GM15510 (cell line): ENCODE data around the gene ARF1.

Experiments used
- POLR2A ChIP-seq: IDR thresholded peaks from 3 replicates; pipeline ENCODE4 v1.6.1; 2011; ENCODE audit warnings: borderline replicate concordance; ENCODE audit not compliant: insufficient read length; ENCODE audit errors: extremely low read depth

The ARF1 gene

DNA sequence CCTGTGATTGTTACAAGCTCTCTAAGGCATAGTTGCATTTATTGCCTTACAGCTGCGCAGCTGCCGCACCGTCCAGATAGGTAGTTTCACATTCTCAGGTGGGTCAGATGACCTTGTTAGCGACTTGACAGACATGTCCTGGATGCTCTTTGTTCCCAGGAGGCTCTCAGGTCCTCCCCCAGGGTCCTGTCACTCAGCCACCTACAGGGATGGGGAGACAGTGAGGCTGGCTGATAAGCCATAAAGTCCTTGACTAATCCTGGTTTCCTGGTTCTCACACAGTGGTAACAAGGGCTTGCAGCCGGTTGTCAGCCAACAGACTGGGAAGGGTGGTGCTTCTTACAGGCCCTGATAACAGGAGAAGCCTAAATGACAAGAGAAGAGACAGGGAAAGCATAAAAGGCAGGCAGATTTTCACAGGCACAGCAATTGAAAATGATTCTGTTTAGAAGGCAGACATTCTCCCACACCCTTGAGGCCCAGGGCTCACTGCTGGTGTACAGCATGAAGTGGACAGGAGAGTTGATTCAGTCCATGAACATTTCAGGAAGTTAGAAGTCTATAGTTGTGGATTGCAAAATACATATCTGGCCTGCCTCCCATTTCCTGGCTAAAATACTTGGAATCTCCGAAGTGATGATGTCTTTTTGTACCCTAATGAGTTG is 2.9 kb downstream of the ARF1 start:
- no peak for TF ChIP-seq POLR2A

DNA sequence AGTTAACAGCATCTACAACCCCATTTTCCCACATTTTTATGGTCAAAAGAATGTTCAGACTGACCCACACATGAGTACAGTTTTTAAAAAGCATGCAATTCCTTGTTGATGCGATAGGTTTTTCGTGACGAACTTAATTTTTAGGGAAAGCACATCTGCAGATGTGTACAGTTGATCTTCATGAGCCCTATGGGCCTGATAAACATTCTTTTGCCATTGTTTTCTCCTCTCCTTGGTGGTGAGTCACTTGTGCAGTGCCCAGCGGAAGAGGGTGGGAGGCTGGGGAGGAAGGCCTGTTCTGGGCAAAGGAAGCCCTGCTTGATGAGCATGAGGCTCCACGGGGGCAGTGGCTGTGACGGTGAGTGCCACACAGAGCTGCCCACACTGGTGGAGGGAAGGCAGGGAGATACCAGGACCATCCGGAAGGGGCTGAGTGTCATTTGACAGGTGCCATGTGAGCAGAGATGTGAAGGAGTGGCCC is 5.3 kb downstream of the ARF1 start:
- TF ChIP-seq POLR2A: no peak

DNA sequence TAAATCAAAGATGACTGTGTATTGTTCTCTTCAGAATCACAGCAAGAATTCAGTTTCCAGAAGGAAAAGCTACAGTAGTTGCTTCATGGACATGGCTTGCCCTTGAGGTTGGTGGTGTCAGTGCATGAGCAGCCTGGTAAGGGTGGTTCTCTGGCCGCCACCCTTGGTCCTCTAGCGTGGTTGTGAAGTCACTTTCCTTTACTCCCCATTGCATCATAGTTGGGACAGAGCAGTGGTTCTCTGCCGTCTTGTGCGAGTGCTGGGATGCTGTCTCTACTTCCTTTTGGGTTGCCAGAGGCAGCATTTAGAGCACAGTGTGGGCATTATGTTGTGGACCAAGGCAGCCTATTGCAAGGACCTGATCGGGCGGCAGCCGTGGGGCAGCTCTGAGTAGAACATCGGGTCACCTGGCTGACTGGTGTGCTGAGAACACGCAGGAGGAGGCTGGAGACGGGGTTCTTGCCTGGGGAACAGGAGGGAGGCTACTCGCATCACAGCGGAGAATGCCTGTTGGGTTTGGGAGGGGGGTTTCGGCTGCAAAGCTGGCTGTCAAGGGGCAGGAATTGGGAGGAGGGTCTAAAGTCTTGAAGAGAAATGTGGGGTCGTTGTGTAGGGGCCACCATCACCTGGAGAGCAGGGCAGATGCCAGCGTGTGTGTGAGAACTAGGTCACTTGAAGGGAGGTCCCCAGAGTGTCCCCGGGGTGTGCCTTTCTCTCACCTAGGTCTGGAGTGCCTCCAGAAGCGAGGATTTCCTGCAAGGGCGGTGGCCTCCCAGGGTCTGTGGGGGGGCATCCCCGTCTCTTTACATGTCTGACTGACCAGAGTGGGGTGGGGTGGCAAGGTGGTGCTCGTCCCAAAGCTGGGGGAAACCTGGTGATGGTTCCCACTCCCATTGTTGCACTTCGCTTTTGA is 6.3 kb downstream of the ARF1 start:
- no peak for TF ChIP-seq POLR2A

GRCh38 chr1:228089519-228090380 is 7.2 kb downstream of the ARF1 start:
- no peak for TF ChIP-seq POLR2A

DNA sequence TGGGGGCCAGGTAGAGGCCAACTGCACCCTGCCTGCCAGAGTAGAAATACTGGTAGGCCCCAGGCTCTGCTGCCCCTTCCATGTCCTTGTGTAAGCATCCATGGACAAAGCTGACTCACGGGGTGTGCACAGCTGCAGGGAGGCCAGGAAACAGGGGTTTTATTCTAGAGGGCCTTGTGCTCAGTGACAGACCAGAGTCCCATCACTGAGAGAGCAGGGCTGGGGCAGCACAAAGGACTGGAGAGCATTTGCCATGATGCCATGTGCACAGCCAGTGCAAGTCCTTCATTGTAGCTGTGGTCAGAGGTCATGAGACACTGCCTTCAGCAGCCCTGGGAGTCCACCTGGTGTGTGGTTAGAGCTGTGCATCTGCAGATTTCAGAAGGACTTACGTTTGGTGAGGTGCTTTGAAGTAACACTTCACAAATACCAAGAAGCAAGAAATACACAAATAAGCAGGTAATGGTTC is 8.1 kb downstream of the ARF1 start:
- no peak for TF ChIP-seq POLR2A

DNA sequence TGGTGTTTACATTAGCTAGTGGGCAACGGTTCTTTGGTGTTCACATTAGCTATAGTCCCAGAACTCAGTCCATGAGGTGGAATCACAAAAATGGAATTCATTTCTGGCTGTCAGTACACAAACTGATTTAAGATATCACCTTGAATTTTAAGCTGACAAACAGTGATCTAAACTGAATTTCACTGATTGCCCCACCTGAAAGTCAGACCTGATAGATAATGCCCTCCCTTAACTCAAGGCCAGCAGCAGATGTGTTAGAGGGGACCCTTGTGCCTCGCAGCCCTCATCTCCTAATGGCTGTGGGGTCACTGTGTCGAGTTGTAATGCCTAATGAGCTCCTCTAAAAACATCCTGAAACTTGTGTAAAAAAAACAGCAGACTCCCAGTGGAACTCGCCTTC is 8.6 kb downstream of the ARF1 start:
- no peak for TF ChIP-seq POLR2A

DNA sequence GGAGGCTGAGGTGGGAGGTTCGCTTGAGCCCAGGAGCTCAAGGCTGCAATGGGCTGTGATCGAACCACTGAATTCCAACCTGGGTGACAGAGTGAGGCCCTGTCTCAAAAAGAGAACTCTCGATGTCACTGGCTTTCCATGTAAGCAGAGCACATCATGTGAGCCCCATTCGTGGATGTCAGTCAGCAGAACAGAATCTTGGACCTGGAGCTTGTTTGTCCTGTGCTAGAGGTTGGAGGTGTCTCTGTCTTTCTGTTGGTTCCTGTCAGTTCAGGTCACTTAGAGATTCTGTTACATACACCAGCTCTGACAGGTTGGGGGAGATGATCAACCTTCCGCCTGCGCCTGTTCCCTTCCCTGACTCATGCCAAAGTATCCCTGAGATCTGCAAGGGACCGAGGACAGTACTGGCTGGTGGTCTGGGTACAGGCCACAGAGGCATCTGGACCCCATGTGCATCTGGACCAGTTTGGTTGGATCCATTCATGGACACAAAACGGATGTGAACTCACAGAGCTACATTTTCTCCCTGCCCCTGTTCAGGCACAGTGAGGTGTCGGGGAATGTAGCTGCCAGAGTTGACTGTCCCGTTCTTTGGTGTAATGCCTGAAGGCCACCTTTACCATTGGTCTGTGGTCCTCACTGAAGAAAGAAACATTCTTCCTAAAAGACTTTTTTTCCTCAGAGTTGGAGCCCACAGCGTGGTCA is 10.0 kb downstream of the ARF1 start:
- TF ChIP-seq POLR2A: no peak

DNA sequence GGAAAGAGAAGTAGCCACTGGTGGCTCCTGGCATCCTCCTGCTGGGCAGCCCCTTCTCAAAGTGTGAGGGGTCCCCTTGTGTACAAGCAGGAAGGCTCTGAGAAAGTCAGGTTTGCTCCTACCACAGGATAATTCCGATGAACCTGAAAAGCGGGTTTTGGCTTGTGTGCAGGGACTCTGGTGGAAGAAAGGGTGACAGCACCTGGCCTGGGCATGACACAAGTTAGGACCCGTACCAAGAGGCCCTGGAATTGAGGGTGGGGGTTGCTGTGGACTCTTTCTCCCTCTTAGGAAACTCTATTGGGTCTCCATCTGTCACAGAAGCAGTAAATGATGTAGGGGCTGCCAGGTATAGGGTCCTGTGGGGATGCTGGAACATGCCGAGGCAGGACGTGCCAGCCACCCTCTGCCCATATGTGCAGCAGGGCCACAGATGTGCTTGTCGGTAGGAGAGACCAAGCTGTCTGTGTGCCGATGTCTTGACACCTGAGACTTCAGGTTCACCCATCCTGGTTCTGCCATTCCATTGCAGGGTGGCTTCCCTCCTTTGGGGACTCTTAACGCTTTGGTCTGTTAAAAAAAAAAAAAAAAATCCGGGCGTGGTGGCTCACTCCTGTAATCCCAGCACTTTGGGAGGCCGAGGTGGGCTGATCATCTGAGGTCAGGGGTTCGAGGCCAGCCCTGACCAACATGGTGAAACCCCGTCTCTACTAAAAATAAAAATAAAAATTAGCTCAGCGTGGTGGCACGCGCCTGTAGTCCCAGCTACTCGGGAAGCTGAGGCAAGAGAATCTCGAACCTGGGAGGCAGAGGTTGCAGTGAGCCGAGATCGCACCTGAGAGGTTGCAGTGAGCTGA is 10.8 kb downstream of the ARF1 start:
- TF ChIP-seq POLR2A: no peak

DNA sequence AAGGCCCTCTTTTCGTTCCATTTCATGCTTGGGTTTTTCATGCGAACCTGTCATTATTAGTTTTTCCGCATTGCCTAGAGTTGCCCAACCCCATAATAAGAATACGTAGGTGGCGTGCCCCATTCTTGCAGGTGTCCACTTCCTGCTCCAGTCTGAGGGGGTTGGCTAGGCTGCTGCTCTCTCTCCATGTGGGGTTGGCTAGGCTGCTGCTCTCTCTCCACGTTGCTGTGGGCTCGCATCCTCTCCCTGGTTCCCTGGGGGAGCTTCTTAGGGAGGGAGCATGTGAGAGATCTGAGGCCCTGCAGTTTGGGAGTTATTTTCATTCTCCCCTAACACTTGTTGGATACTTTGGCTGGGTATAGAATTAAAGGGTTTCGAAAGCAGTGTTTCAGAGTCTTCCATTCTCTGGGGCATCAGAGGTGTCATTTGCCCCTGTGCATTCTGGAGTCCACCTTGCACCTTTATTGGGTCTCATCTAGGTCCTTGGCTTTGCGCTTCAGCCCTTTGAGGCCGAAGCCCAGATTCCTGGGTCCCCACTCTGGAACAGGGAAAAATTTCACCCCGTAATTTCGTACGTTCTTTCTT is 12.0 kb downstream of the ARF1 start:
- no peak for TF ChIP-seq POLR2A

DNA sequence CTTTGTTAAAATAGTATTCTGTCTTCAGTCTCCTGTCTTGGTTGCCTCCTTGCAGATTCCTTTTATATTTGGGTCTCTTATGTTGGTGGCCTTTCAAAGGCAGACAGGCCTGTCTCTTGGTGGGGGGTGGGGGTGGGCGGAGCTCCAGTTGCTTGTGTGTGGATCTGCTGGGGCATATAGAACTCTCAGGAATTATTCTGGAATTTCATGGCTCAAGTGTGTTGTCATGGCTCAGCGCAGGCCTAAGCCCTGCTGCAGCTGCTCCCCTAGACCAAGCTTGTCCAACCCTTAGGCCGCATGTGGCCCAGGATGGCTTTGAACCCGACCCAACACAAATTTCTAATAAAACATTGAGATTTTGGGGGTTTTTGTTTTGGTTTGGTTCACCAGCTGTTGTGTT is 12.7 kb downstream of the ARF1 start:
- TF ChIP-seq POLR2A: no peak

DNA sequence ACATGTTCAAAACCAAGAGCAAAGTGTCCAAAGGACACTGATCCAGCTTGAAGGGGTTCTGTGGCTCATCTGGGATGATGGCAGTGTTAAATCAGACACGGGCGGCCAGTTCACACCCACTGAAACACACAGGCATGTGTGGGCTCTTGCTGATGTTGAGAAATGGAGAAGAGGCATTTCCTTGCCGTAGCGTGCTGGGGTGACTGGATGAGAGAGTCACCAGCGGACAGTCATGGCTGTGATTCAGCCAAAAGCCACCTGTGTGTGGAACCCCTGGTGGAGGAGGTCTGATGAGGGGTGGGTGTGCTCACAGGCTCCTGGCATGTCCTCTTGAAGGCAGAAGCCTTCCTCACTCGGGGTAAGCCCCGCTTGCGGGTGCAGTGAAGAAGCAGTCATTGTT is 13.4 kb downstream of the ARF1 start:
- TF ChIP-seq POLR2A: no peak

- no peak for TF ChIP-seq POLR2A
These were observed 14.2 kb downstream of the ARF1 start for GRCh38 chr1:228096416-228097332.
